Glomerular visceral epithelial cell (primary cell): ENCODE measurements around the gene PLXNA1.

Source experiments
- DNase-seq: peaks from one replicate; pipeline ENCODE4 v3.0.0-alpha.2; 2016; ENCODE audit errors: extremely low spot score

The PLXNA1 gene

DNA sequence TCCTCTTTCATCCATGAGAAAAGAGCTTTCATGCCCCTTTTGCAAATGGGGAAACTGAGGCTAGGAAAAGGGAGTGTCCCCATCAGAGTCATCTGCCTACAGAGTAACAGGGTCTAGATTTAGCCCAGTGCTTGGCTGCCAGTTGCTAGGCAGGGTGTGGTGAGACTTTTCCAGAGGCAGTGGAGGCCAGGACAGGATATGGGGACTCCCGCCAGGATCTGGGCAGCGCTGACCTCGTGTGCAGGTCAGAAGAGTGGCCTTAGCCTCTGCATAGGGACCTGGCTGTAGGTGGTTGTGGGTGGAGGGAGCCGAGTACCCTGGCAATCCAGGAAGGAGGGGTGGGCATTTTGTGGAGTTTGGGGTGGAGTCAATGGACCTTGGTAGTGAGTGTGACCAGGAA, 4.2 kb downstream of the PLXNA1 start:
- DNase-seq = no peak

DNA sequence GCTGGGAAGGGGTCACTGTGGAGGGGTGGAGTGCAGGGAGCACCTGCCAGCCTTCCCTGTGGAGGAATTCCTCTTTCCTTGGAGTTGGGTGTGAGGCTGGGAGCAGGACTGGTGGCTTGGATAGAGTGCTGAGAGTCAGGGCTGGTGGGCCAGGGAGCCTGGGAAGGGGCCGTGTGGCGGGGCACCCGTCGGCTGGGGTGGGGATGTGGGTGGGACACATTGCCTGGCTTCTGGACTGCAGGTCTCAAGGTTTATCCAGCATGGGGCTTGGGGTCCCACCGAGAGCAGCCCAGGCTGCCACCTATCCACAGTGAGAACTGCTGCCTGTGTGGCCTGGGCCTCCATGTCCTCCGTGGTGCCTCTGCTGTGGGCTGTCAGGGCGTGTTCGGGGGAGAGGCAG, 4.7 kb downstream of the PLXNA1 start:
- no peak for DNase-seq

DNA sequence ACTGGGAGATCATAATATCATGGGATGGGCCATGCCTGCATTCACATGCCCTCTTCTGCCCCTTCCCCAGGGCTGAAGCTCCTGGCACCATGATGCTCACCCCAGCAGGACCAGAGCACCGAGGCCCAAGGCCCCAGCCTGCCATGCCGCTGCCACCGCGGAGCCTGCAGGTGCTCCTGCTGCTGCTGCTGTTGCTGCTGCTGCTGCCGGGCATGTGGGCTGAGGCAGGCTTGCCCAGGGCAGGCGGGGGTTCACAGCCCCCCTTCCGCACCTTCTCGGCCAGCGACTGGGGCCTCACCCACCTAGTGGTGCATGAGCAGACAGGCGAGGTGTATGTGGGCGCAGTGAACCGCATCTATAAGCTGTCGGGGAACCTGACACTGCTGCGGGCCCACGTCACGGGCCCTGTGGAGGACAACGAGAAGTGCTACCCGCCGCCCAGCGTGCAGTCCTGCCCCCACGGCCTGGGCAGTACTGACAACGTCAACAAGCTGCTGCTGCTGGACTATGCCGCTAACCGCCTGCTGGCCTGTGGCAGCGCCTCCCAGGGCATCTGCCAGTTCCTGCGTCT, 5.6 kb downstream of the PLXNA1 start:
- DNase-seq = no peak

DNA sequence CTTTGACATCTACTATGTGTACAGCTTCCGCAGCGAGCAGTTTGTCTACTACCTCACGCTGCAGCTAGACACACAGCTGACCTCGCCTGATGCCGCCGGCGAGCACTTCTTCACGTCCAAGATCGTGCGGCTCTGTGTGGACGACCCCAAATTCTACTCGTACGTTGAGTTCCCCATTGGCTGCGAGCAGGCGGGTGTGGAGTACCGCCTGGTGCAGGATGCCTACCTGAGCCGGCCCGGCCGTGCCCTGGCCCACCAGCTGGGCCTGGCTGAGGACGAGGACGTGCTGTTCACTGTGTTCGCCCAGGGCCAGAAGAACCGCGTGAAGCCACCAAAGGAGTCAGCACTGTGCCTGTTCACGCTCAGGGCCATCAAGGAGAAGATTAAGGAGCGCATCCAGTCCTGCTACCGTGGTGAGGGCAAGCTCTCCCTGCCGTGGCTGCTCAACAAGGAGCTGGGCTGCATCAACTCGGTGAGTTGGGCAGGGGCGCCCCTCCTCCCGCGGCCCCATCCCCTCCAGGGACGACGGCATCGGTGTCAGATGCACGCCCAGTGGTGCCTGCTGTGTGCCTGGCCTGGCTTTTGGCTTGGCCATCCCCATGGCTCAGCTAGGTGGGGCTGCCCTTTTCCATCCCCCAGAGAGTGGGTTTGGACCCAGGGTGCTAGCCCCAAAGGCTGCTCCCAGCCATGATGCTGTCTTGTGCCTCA, 6.6 kb downstream of the PLXNA1 start:
- DNase-seq = no peak

DNA sequence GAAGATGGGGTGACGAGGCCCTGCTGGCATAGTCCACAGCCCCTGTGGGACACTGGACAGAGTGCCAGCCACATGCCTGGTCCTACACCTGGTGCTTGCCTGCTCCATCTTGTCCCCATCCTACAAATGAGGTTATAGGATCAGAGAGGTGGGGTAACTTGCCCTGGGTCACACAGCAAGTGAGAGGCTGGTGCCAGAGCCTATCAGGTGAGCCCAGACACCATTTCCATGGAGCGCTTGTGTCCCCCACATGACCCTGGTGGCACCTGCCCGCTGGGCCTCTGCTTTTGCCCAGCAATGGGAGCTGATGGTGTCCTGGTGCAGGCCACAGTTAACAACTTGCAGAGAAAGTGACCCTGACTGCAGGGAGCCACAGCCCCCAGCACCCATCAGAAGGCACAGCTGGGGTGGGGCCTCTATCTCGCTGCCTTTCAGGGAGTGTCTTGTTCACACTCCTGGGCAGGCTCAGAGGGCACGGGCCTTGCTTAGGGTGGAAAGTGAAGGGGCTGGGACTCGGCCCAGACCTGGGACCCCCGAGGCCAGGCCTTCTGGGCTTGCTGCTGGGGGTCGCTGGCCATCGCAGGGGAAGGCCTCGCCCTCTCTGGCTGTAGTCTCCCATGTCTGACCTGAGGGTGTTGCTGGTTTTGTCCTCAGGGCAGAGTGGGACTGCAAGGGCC, 7.2 kb downstream of the PLXNA1 start:
- no peak for DNase-seq

DNA sequence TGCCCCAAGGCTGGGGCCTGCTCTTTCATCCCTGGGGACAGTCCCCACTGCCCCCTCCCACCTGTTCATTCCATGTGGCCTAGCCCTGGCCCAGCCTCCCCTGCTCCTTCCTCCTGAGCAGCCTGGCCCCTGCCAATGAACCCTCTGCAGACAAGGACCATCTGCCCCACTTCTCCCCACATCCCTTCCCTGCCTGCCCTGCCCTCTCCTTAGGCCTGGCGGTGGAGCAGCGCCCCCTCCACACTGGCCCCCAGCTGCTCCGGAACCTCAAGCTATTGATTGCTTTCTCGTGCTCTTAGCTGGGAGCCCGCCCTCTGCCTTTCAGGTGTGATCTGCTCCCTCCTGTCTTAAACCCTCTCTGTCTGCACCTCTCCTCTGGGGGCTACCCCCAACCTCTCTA, 8.0 kb downstream of the PLXNA1 start:
- no peak for DNase-seq

DNA sequence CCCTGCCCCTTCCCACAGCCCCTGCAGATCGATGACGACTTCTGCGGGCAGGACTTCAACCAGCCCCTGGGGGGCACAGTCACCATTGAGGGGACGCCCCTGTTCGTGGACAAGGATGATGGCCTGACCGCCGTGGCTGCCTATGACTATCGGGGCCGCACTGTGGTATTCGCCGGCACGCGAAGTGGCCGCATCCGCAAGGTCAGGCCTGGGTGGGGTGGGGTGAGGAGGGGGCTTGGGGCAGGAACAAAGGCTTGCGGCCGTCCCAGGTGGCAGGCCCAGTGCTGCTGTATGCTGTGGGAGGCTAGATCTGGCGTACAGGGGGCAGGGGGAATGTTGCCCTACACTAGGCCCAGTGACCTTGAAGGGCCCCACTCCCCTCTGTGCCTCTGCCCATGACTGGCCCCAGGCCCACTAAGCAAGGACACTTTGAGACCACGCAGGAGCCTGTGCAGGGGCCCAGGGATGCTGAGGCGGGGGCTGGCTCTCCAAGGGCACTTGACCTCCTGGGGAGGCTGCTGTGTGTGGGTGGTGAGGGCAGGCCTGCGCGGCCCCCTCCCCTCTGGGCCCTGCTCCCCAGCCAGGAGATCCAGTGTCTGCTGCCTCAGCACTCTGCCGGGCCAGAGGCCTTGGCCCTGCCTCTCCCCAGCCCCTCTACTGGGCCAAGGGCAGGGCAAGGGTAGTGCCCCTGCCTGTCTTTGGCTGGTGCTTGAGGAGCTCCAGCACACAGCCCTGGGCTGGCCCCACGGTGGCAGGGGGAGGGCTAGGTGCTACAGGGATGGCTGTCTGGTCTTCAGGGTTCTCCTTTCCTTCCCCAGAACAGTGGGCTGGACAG, 8.7 kb downstream of the PLXNA1 start:
- no peak for DNase-seq

DNA sequence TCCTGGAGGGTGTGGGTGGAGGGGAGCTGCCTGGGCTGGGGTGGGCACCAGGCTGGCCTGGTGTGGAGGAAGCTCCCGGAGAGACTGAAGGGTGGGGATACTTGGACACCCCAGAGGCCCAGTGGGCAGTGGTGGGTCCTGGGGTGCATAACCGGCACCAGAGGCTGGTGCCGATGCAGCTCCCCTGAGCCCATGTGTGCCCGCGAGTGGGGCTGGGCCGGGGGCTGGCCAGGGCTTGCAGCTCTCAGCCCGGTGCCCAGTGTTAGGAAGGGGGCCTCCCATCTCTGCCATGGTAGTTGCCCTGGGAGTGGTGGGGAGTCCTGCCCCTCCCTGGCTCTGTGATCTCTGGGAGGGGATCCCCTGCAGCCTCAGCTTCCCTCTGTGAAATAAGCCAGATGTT, 9.3 kb downstream of the PLXNA1 start:
- DNase-seq = no peak

DNA sequence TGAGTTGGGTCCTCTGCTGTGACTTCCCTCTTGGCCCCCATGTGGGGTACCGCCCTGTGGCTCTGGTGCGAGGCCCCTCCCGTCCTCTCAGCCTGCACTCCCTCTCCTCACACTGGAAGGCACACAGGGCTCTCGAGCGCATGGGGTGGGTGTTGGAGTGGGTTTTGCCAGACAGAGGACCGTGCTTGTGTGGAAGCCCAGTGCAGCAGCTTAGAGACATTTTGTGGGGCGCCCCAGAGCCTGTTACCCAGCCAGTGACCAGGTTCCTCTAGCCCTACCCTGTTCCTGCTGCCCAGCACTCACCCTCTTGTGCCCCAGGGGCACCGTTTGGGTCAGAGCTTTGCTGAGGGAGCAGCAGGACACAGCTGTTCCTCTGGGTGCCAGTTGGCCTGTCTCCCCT, 9.9 kb downstream of the PLXNA1 start:
- DNase-seq = no peak

DNA sequence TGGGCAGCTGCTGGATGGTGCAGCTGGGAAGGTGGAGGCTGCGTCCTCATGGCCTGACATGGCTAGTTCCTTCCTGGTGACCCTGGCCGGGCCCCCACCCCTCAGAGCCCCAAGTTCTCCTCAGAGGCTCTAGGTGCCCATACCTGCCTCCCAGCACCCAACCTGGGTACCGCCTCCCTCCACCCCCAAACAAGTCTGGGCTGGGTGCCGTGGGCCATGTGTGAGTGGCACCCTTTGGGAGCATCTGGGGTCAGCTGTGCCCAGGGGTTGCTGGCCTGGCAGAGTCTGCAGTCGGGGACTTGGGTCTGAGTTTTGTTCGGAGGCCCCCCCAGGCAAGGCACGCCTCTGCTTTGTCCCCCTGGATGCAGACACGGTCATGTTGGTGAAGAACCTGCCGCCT, 10.5 kb downstream of the PLXNA1 start:
- DNase-seq = no peak

DNA sequence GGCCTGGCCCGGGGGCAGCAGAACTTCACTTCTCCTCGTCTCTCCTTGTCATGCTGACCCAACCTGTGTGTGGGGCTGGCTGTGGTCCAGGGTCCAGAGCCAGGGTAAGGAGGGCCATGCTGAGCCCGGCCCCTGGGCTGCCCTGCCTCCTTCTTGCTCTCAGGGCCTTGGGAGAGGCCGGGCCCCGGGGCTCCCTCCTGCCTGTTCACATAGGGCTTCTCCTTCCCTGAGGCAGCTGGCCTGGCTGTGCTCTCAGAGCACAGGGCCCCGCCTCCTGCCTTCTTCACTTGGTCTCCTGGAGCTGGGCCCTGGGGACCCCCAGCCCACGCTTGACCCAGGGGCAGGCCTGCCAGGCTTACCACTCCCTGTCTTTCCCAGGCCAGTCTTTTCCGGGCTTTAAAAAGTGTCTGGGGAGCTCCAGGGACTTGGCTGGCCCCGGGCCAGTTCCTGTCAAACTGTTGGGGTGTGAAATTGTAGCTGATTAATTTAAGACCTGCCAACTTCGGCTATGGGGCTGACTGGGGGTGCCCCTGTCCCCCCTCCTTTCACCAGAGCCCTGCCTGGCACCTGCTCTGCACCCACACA, 11.8 kb downstream of the PLXNA1 start:
- DNase-seq = no peak

DNA sequence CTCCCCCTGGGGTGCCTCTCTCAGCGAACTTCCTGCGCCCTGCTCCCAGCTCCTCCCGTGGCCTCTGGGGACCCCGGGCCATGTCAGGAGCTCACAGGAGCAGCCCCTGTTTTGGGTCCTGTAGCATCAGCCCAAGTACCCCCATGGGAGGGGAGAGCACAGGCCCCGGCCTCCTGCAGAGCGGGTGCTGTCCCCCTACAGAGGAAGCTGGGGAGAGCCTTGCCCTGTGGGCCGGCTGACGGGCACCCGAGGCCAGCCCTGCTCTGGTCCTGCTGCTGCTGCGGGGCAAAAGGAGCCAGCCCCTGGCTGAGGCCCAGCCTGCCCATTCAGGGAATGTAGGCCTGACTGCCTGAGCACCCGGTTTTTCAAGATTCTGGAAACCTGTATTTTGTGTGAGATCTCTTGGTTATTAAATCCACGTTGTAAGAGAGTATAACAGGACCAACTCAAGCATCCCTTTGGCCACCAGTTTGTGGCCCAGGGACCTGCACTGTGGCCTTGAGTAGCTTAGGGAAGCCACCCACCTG, 12.4 kb downstream of the PLXNA1 start:
- no peak for DNase-seq

DNA sequence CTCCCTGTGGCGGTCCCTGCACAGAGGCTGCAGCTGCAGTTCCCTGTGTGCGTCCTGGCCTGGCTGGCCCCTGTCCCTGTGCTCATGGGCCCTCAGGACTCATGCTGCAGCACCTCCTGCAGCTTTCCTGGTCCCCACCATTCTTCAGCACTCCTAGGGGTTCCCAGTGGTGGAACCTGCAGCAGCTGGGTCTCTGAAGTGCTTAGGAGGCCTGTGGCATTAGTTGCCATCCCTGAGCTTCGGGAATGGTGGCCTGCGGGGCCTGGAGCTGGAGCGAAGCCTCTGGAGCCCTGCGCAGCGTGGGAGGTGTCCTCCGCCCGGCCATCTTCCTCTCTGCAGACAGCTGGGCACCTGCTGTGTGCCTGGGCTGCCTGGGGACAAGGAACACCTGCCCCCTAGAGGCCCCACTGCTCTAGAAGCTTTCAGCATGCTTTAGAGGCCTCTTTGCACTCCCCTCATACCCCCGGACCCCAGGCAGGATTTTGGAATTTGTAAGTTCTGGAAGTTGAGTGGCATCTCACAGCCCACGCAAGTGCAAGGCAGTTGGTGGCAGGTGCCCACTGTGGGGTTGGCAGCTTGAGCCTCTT, 13.1 kb downstream of the PLXNA1 start:
- DNase-seq = no peak

DNA sequence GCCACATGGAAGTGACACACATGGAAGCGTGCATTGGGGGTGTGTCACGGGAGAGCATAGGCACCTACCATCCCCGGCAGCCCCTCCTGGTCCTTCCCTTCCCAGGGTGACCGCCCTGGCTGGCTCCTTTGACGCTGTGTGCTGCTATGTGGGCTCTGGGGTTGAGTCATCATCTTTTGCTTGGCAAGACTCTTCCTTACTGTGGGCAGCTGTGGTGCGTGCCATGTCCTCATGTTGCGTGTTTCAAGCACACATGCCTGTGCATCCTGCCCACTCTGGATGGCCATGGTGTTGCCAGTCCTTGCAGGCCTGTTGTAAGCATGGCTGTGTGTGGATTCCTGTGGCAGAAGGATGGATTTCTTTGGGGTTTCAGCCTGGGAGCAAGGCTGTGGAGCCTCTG, 14.0 kb downstream of the PLXNA1 start:
- no peak for DNase-seq

DNA sequence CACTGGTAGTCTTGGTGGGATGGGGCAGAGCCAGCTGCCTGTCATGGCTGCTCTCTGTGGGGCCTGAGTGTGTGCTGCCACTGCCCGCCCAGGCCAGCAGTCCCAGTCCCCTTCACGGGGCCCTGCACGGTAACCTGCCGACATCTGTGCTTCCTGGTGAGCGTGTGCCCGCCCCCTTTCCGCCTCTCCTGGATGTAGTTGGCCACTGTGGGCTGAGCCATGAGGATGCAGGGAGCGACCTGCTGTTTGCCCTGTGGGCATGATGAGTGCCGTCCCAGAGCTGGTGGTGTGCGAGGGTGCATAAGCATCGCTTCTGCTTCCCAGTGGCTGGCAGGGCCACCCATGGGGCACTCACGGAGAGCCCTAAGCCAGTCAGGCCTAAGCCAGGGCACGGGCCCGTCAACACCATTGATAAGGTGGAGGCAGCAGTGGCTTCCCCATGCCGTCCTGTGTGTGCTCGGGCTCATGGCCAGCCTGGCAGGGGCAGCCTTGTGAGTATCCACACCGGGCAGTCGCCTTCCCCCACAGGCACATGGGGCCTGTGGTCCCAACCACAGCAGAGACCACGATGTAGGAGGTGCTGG, 14.6 kb downstream of the PLXNA1 start:
- DNase-seq = no peak

DNA sequence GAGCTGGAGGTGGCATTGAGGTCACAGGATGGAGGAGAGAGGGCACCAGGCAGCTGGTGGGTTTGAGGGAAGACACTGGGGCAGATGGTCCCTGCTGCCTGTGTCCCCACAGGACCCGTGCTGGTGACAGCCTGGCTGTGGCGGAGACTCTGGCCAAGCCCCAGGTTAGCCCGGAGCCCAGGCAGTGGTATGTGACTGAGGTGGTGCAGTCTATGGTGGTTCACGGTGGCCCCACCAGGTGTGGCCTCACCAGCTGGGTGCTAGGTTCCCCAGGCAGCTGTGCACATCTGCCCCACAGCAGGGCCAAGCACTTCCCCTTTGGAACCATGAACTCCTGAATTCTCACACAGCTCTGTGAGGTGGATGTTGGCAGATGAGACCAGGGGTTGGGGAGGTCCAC, 15.4 kb downstream of the PLXNA1 start:
- DNase-seq = no peak

DNA sequence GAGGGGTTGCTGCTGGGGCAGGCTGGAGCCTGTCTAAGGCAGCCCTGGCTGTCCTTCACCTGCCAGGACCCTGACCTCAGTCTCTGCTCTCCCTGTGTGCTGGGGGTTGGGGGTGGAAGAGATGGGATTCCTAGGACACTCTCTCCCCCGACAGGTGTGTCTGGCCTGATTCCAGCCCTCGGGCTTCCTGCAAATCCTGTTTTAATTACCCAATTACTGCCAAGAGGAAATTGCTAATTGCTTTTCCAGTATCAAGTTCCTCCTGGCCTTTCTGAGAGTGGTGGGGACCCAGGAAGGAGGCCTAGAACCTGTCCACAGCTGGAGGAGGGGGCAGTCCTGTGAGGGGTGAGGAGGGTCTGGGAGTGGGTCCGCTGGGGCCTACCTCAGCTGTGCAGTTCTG, 15.8 kb downstream of the PLXNA1 start:
- DNase-seq = no peak

DNA sequence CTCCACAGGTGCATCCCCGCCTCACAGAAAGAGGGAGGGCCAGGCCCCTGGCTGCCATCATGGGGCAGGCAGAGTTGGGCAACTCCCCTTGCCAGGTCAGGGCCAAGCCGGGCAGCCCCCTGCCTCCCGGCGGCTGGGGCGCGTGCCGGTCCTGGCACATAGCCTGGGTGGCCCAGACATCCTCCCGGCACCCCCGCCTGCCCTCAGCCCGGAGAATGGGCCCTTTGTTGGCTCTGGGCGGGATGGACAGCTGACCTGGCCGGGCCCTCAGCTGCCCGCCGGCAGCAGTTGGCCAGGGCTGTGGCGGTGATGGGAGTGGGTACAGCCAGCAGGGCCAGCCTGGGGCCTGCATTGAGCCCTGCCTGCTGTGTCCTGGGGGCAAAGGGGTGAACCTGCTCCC, 16.5 kb downstream of the PLXNA1 start:
- no peak for DNase-seq

DNA sequence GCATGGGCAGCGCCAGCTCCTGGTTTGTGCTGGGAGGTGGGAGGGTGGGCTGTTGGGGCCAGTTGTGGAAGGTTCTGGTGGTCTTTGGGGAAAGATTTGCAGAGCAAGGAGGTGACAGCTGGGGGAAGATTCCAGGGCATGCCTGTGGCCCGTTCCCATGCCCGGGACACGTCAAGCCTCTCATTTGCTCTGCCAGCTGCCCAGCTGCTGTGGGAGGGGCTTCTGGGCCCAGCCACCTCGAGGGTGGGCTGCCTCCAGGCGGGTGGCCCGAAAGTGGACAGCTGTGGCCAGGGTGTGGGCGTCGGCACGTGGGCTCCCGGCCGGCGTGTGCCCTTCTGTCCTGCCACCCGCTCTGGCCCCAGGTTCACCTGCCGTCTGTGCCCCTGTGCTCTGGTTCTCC, 17.2 kb downstream of the PLXNA1 start:
- no peak for DNase-seq

DNA sequence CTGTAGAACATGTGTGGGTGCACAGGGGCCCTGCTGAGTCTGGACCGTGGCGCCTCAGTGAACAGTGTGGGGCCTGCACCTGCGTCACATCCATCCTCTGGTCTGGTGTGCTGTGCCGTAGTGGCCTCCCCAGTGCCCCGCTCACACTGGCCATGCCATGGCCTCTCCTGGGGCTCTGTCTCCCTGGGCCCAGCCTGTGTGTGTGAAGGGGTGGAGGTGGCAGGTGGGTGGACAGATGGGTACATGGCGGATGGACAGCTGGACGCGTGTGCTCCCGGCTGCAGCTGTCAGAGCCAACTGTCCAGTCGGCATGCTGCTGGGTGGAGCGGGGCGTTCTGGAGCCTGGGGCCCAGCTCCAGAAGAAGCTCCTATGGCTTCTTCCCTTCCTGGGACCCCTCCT, 17.8 kb downstream of the PLXNA1 start:
- DNase-seq = no peak

DNA sequence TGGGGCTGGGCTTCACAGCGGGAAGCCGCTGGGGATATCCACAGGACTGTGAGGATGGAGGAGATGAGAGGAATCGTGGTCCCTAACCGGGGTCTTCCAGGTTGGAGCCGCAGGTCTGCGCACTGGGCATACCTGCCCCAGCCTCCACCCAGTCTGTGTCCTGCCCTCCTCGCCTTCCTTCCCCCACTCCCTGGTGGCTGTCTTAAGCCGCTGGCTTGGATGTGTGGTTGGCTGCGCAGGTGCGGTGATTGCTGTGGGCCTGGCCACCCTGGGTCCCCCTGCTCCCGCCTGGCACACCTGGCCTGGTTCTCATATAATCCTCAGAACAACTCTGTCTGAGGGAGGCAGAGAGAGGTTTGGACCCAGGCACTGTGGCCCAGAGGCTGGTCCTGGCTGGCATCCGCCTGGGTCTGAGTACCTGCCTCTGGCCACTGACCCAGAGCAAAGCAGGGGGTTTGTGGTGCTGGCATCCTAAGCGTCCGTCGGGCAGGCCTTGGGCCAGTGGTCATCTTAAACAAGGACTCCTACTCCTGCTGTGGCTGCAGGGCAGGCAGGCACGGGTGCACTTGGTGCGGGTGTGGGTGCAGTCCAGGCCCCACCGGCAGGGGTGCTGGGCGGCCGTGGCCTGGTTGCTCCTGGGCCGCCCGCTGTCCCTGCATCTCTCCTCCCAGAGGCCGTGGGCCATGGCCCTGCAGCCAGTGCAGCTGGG, 18.7 kb downstream of the PLXNA1 start:
- no peak for DNase-seq
